ENCODE results near the gene ZBTB44.
"Not testable (repeated sequence)": the region's sequence is repeated elsewhere in the genome, so short reads cannot be mapped to it uniquely, and the experiment has no call there.

Gene ZBTB44

GRCh38 chr11:130295657-130296056, 19.1 kb downstream of the ZBTB44 start:
- TF ChIP-seq CTCF (IDR thresholded peaks at IDR 0.05), result no peak
- Mint-ChIP-seq H3K27ac (no peak overlapping the region), H3K27me3 (ENCODE audit: low read depth, poor library complexity) (no peaks in the 10 kb centered on the region), H3K4me3 (no peak overlapping the region), H3K9me3 (peaks cover 12% of the 10 kb centered on the region), H3K36me3 (ENCODE audit: low read depth) (peaks cover 77% of the 10 kb centered on the region), H3K4me1 (no peaks in the 10 kb centered on the region)
- no peak for DNase-seq

- peaks cover 43% of the 10 kb centered on the region for H3K9me3 Mint-ChIP-seq
- no peak overlapping the region for H3K27ac Mint-ChIP-seq
- H3K27me3 Mint-ChIP-seq (ENCODE audit: low read depth, poor library complexity), result no peaks in the 10 kb centered on the region
- TF ChIP-seq CTCF (IDR thresholded peaks at IDR 0.05), result no peak
- no peak for DNase-seq
- no peaks in the 10 kb centered on the region for H3K4me1 Mint-ChIP-seq
- peaks cover 70% of the 10 kb centered on the region for H3K36me3 Mint-ChIP-seq (ENCODE audit: low read depth)
- H3K4me3 Mint-ChIP-seq, result no peak overlapping the region
Measured at GRCh38 chr11:130282111-130282510, 32.6 kb downstream of the ZBTB44 start.

- not testable (repeated sequence) for DNase-seq; H3K27me3 Mint-ChIP-seq (ENCODE audit: low read depth, poor library complexity); H3K4me3 Mint-ChIP-seq; H3K27ac Mint-ChIP-seq; H3K4me1 Mint-ChIP-seq
- Mint-ChIP-seq H3K36me3 (ENCODE audit: low read depth) (peaks cover 72% of the 10 kb centered on the region), H3K9me3 (peaks cover 43% of the 10 kb centered on the region)
Measured at GRCh38 chr11:130281341-130281740, 33.4 kb downstream of the ZBTB44 start.

GRCh38 chr11:130279989-130280388, 34.7 kb downstream of the ZBTB44 start:
- no peak for TF ChIP-seq CTCF (IDR thresholded peaks at IDR 0.05)
- Mint-ChIP-seq H3K36me3 (ENCODE audit: low read depth) (peaks cover 67% of the 10 kb centered on the region), H3K4me1 (no peaks in the 10 kb centered on the region), H3K4me3 (no peak overlapping the region), H3K27me3 (ENCODE audit: low read depth, poor library complexity) (no peaks in the 10 kb centered on the region), H3K9me3 (peaks cover 43% of the 10 kb centered on the region), H3K27ac (no peak overlapping the region)
- DNase-seq, result no peak

GRCh38 chr11:130278745-130279144, 36.0 kb downstream of the ZBTB44 start:
- no peak for TF ChIP-seq CTCF (IDR thresholded peaks at IDR 0.05)
- H3K4me1 Mint-ChIP-seq, result no peaks in the 10 kb centered on the region
- no peaks in the 10 kb centered on the region for H3K27me3 Mint-ChIP-seq (ENCODE audit: low read depth, poor library complexity)
- H3K4me3 Mint-ChIP-seq, result no peak overlapping the region
- H3K27ac Mint-ChIP-seq, result no peak overlapping the region
- no peak for DNase-seq
- H3K9me3 Mint-ChIP-seq, result peaks cover 43% of the 10 kb centered on the region
- H3K36me3 Mint-ChIP-seq (ENCODE audit: low read depth), result peaks cover 68% of the 10 kb centered on the region

GRCh38 chr11:130278151-130278550, 36.6 kb downstream of the ZBTB44 start:
- TF ChIP-seq CTCF (IDR thresholded peaks at IDR 0.05), result no peak
- no peaks in the 10 kb centered on the region for H3K4me1 Mint-ChIP-seq
- H3K9me3 Mint-ChIP-seq, result peaks cover 43% of the 10 kb centered on the region
- no peaks in the 10 kb centered on the region for H3K27me3 Mint-ChIP-seq (ENCODE audit: low read depth, poor library complexity)
- H3K4me3 Mint-ChIP-seq, result no peak overlapping the region
- DNase-seq, result no peak
- no peak overlapping the region for H3K27ac Mint-ChIP-seq
- peaks cover 66% of the 10 kb centered on the region for H3K36me3 Mint-ChIP-seq (ENCODE audit: low read depth)

All from nephron progenitor cell (in vitro differentiated cells).